Ovary (tissue), 9 donors: ENCODE data around the gene ASF1B. TPM values are rescaled to one million over a fixed set of nuclear protein-coding genes. Genes with fewer than 3 reads are reported as not detected.
A peak's percentile ranks its signal among the peaks of the same experiment; 100 is the strongest.

Experiments
- DNase-seq, 5 donors: peaks; one replicate each; pipeline ENCODE4 v3.0.0-alpha.2; 2019 to 2020
- H3K27ac ChIP-seq, 2 donors: fragments of 200-600 bp; one replicate each; pipeline versions ENCODE4 v1.5.1 to v1.8.0; 2019 to 2022
- H3K27me3 ChIP-seq: fragments of 200-600 bp; one replicate; pipeline ENCODE4 v1.8.0; 2022
- H3K36me3 ChIP-seq: fragments of 200-600 bp; sonication (generic); one replicate; pipeline ENCODE4 v1.5.1; 2019
- H3K4me1 ChIP-seq: one replicate; pipeline ENCODE4 v1.8.1; 2013; ENCODE audit warnings: mild to moderate bottlenecking, moderate library complexity; ENCODE audit not compliant: insufficient read depth
- H3K4me3 ChIP-seq: fragments of 200-600 bp; sonication (generic); one replicate; pipeline ENCODE4 v1.5.1; 2017
- H3K9me3 ChIP-seq, 2 donors: fragments of 200-600 bp in 1 of 2; sonication (generic) in 1 of 2; one replicate each; pipeline versions ENCODE4 v1.5.1 to v1.8.1; 2013 to 2019; ENCODE audit warnings: mild to moderate bottlenecking in 1 of 2, moderate library complexity in 1 of 2
- CTCF ChIP-seq, 3 donors: fragments of 450-650 bp in 2 of 3; fragments of 200-600 bp in 1 of 3; IDR thresholded peaks; one replicate each; pipeline versions ENCODE4 v1.5.1 to v1.8.0; 2016 to 2022; ENCODE audit warnings: antibody characterized with exemption in 3 of 3, mild to moderate bottlenecking in 1 of 3
- EP300 ChIP-seq: sonication (generic); formaldehyde crosslinking; IDR thresholded peaks from one replicate; pipeline ENCODE4 v1.6.1; 2017; ENCODE audit warnings: antibody characterized with exemption
- POLR2A ChIP-seq: fragments of 450-650 bp; IDR thresholded peaks from one replicate; pipeline ENCODE4 v1.6.1; 2017; ENCODE audit warnings: antibody characterized with exemption, mild to moderate bottlenecking, moderate library complexity
- WGBS, 3 donors: extraction: QIAGEN DNeasy Blood & Tissue Kit in 1 of 3; methylation state at CpG; one replicate each; pipeline versions ENCODE4 v1.1.5 to v1.1.7; 2013 to 2017; 5-methylcytosine and 5-hydroxymethylcytosine counted together
- intact Hi-C, 4 donors: fragments of 100-400 bp; cut with DNase I; formaldehyde crosslinking; loops; one replicate each; pipeline versions ENCODE4 v1.11.0 to v1.15.1; 2022 to 2023
- polyA plus RNA-seq, 2 donors: library from polyadenylated mRNA; stranded (reverse); fragments of 200-250 nt in 1 of 2; fragments of 350-450 nt in 1 of 2; fragmentation: Illumina TruSeq in 1 of 2; extraction: RNeasy Lipid Tissue Mini Kit (QIAGEN cat#74804) in 1 of 2; gene quantifications; one replicate each; pipeline ENCODE4 v1.2.3, GENCODE V29; 2013 to 2014
- total RNA-seq, 7 donors: library from RNA; depleted of rRNA in 2 of 7; stranded (reverse); fragments of >200 nt in 2 of 7; fragmentation: NEBNext Ultra II Directional in 3 of 7; extraction: Animal tissue kit (Norgen Biotek cat#: 25700) in 3 of 7; gene quantifications; one replicate each; pipeline versions ENCODE4 v1.1.0 to v1.2.4, GENCODE V29; 2016 to 2023
- donor health status: DM: no; HTN: no; CAD: no; lungs with moderate emphysema.
- donor health status: DM: no; HTN: no; CAD: no.
- donor health status: Bipolar disorder and iron deficiency.
- donor health status: DM: yes; HTN: yes; CAD: no.
- donor health status: DM: no; HTN: no; CAD: no.
- donor health status: DM: yes; HTN: yes; CAD: no.

ASF1B gene
- total and polyA plus RNA-seq, 9 donors = 0.12 to 4.9 (median 1.0) TPM

DNA sequence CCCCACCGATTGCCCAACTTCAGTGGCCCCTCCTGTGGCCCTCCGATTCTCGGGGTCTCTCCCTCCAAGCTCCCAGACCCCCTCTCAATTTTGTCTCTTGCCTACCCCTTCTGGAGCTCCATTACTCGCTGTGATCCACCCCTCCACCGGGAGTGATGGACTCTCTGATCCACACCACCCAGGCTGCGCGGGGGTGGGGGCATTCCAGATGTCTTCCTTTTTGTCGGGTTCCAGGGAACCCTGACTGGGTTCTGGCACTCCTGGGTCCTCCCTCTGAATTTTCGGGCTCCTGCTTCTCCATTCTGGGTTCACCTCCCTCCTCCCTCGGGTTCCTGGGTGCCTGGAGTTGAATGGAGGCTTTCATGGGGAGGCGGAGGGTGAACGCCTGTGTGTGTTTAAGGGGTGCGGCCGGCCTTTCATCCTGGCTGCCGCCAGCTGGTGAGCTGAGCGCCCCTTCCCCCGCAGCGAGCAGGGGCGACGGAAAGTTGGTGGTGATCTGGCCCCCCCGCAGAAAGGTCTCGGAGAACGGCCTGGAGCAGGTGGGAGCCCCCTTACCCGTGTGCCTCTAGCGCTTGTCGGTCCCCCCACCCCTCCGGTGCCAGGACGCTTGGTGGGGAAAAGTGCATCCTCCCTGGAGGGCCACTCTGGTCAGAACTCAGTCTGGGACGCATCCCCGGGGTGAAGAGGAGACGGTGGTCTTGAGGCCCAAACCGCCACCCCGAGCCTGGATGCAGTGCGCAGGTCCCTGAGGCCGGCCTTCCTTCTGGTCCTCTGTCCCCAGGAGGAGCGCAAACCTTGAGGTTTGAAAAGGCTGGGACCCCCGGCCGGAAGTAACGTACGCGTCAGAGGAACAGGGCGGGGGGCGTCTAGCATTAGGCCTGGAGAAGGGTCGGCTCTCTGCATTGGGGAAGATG lies 62.2 kb downstream of the ASF1B start:
- H3K36me3 ChIP-seq = no peaks in the 10 kb centered on the region
- peak overlapping the region; percentile 58 for H3K4me3 ChIP-seq
- no peaks in the 10 kb centered on the region for H3K27me3 ChIP-seq
- H3K9me3 ChIP-seq = no peaks in the 10 kb centered on the region
- 3 to 6% (median 4%) methylated on average over 37 to 44 of the region's 44 CpGs for WGBS, 3 donors
- TF ChIP-seq EP300 (no peak), POLR2A (no peak), CTCF (IDR thresholded peaks at IDR 0.05) (no peak)
- peak overlapping the region in 1 of 2 donors; percentile 44 for H3K27ac ChIP-seq
- peaks cover 7% of the 10 kb centered on the region for H3K4me1 ChIP-seq
- peak in 1 of 5 donors; percentile 44 for DNase-seq
- intact Hi-C loops = loop anchor here (2.0 to 10.0 kb wide), 6 partner anchors 63 to 799 kb away; partner anchors contain the start of gene ASF1B (in 2 of the 4)

GRCh38 chr19:14073261-14073924 lies 63.0 kb downstream of the ASF1B start:
- no peaks in the 10 kb centered on the region for H3K9me3 ChIP-seq
- DNase-seq = peak; percentile 57 to 83 (median 72)
- intact Hi-C loops = loop anchor here (5.0 to 10.0 kb wide), 4 partner anchors 64 to 799 kb away; partner anchors contain the start of gene ASF1B (in 2 of the 4)
- H3K27ac ChIP-seq = peak overlapping the region in 1 of 2 donors; percentile 44
- H3K36me3 ChIP-seq = no peaks in the 10 kb centered on the region
- H3K4me3 ChIP-seq = peak overlapping the region; percentile 58
- no peaks in the 10 kb centered on the region for H3K27me3 ChIP-seq
- H3K4me1 ChIP-seq = peaks cover 7% of the 10 kb centered on the region
- WGBS, 3 donors = 0% methylated on average over 38 to 106 of the region's 106 CpGs
- TF ChIP-seq CTCF (IDR thresholded peaks at IDR 0.05) = peak; percentile 10 to 84 (median 84)
- TF ChIP-seq EP300 = no peak

DNA sequence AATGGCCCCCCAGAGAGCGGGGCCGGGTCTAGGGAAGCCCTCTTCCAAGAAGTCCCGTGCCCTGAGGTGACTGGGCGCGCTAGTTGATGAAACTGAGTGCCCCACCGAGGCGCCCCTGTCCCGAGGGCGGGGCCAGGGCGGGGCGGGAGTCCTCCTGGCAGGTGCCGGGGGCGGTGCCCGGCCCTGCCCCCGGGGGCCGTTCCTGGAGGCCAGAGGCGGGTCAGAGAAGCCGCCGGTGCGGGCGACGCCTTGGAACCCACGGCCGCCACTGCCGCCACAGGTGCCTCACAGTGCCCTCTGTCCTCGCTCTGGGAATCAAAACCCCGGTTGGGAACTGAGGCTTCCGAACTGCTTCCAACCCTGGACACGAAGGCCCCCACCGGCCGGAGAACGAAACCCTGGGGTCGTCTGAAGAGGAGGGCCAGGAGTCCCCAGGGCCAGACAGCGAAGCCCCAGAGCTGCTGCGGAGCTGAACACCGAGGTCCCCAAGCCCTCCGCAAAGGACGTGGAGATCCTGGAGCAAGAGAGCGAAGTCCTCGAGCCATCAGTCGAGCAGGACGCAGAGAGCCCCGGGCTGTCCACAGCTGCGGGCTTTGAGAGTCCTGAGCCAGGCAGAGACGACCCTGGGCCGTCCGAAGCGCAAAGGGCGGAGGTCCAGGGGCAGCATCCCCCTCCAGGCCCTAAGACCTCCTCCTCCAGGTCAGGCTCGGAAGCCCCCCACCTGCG lies 63.7 kb downstream of the ASF1B start, which contains the start of gene MISP3:
Gene MISP3, plus strand, starts transcription at position 252 of the 726 bp plus-strand sequence. CDS start 524 bp downstream, outside the sequence.
- peak in 1 of 5 donors; percentile 59 for DNase-seq
- Histone ChIP-seq H3K9me3 (no peaks in the 10 kb centered on the region), H3K4me3 (peak within 1 kb of the TSS; percentile 58), H3K36me3 (no peaks in the 10 kb centered on the region), H3K4me1 (peaks cover 7% of the 10 kb centered on the region), H3K27ac (peak within 1 kb of the TSS in 1 of 2 donors; percentile 44), H3K27me3 (no peaks in the 10 kb centered on the region)
- WGBS, 3 donors = 1 to 13% (median 2%) methylated on average over 3 to 51 of the region's 51 CpGs
- TF ChIP-seq POLR2A (no peak), CTCF (IDR thresholded peaks at IDR 0.05) (no peak), EP300 (no peak)
- intact Hi-C loops = loop anchor here (5.0 to 10.0 kb wide), 4 partner anchors 65 to 798 kb away; partner anchors contain the start of gene ASF1B (in 2 of the 4)
